Cardiac muscle cell (in vitro differentiated cells and primary cell): ENCODE measurements around the gene INTS15. TPM values are rescaled to one million over a fixed set of nuclear protein-coding genes. Genes with fewer than 3 reads are reported as not detected.

ENCODE experiments used
- DNase-seq, 2 donors: peaks; one replicate each; pipeline versions ENCODE4 v3.0.0 to v3.0.0-alpha.2; 2010 to 2017; ENCODE audit warnings: low read depth in 1 of 2, low spot score in 1 of 2
- H3K27ac ChIP-seq: fragments of 200-600 bp; sonication (generic); 2 replicates; pipeline ENCODE4 v1.5.1; 2016
- H3K27me3 ChIP-seq: fragments of 200-600 bp; sonication (generic); 2 replicates; pipeline ENCODE4 v1.6.0; 2016; ENCODE audit warnings: control low read depth
- H3K36me3 ChIP-seq: fragments of 200-600 bp; sonication (generic); 2 replicates; pipeline ENCODE4 v1.5.1; 2016; ENCODE audit warnings: control low read depth
- H3K4me1 ChIP-seq: fragments of 200-600 bp; sonication (generic); 2 replicates; pipeline ENCODE4 v1.8.1; 2017; ENCODE audit warnings: low read depth, mild to moderate bottlenecking, mixed run types
- H3K4me3 ChIP-seq: fragments of 200-600 bp; sonication (generic); 2 replicates; pipeline ENCODE4 v1.5.1; 2016; ENCODE audit warnings: mild to moderate bottlenecking
- H3K9me3 ChIP-seq: fragments of 200-600 bp; sonication (generic); 2 replicates; pipeline ENCODE4 v1.5.1; 2017; ENCODE audit warnings: low read depth, mild to moderate bottlenecking, control low read depth
- CTCF ChIP-seq: IDR thresholded peaks from 2 replicates; pipeline ENCODE4 v1.5.1; 2012; ENCODE audit warnings: low read depth, mild to moderate bottlenecking, low read length
- polyA plus RNA-seq: library from polyadenylated mRNA; unstranded; fragments of >200 nt; fragmentation: Nextera tagmentation; extraction: Ambion mirVana; gene quantifications from 2 replicates; pipeline ENCODE4 v1.2.1, GENCODE V29; 2016
- total RNA-seq: library from RNA; depleted of rRNA; stranded (reverse); fragments of >200 nt; gene quantifications from 2 replicates; pipeline ENCODE4 v1.2.3, GENCODE V29; 2016

The INTS15 gene
- total and polyA plus RNA-seq, 2 experiments from 2014 or later, result 25.9 to 37.8 TPM

- no peak for DNase-seq
- Histone ChIP-seq H3K27me3 (no peaks in the 10 kb centered on the region), H3K4me3 (no peak overlapping the region), H3K36me3 (peaks cover 24% of the 10 kb centered on the region), H3K4me1 (no peaks in the 10 kb centered on the region), H3K9me3 (no peaks in the 10 kb centered on the region), H3K27ac (no peak overlapping the region)
- no peak for TF ChIP-seq CTCF
Observed at GRCh38 chr7:6622134-6622710, 32.4 kb downstream of the INTS15 start.

- no peak for TF ChIP-seq CTCF
- Histone ChIP-seq H3K9me3 (no peaks in the 10 kb centered on the region), H3K27ac (no peak overlapping the region), H3K4me3 (no peak overlapping the region), H3K27me3 (no peaks in the 10 kb centered on the region), H3K4me1 (no peaks in the 10 kb centered on the region), H3K36me3 (peaks cover 18% of the 10 kb centered on the region)
- no peak for DNase-seq
Observed at GRCh38 chr7:6623589-6624245, 33.9 kb downstream of the INTS15 start.

GRCh38 chr7:6624246-6624611 is 34.4 kb downstream of the INTS15 start:
- H3K9me3 ChIP-seq, result no peaks in the 10 kb centered on the region
- H3K4me3 ChIP-seq, result no peak overlapping the region
- no peak for TF ChIP-seq CTCF
- H3K27me3 ChIP-seq, result no peaks in the 10 kb centered on the region
- DNase-seq, result no peak
- no peak overlapping the region for H3K27ac ChIP-seq
- H3K4me1 ChIP-seq, result no peaks in the 10 kb centered on the region
- peaks cover 18% of the 10 kb centered on the region for H3K36me3 ChIP-seq

- H3K36me3 ChIP-seq, result peaks cover 8% of the 10 kb centered on the region
- no peak overlapping the region for H3K27ac ChIP-seq
- no peak for DNase-seq
- H3K4me1 ChIP-seq, result no peaks in the 10 kb centered on the region
- TF ChIP-seq CTCF, result no peak
- H3K4me3 ChIP-seq, result no peak overlapping the region
- H3K9me3 ChIP-seq, result no peaks in the 10 kb centered on the region
- no peaks in the 10 kb centered on the region for H3K27me3 ChIP-seq
Observed at GRCh38 chr7:6628045-6628444, 38.2 kb downstream of the INTS15 start.

GRCh38 chr7:6630007-6630849 is 40.4 kb downstream of the INTS15 start:
- TF ChIP-seq CTCF, result no peak
- Histone ChIP-seq H3K36me3 (no peaks in the 10 kb centered on the region), H3K4me3 (no peak overlapping the region), H3K9me3 (no peaks in the 10 kb centered on the region), H3K4me1 (no peaks in the 10 kb centered on the region), H3K27ac (no peak overlapping the region), H3K27me3 (no peaks in the 10 kb centered on the region)
- no peak for DNase-seq
